Fibroblast of lung (primary cell): ENCODE data around the gene ADCY3. TPM values are rescaled to one million over a fixed set of nuclear protein-coding genes. Genes with fewer than 3 reads are reported as not detected.

Source experiments
- DNase-seq, 2 donors: peaks; one replicate each; pipeline versions ENCODE4 v3.0.0 to v3.0.0-alpha.2; 2010; ENCODE audit warnings: low read depth in 2 of 2
- H2AFZ ChIP-seq: 2 replicates; pipeline ENCODE4 v1.5.1; 2012; ENCODE audit warnings: low read length, control low read depth, inconsistent platforms
- H3K27ac ChIP-seq: 2 replicates; pipeline ENCODE4 v1.5.1; 2011; ENCODE audit warnings: low read length, control low read depth; ENCODE audit not compliant: insufficient read depth
- H3K27me3 ChIP-seq: 2 replicates; pipeline ENCODE4 v1.5.1; 2011; ENCODE audit warnings: mild to moderate bottlenecking, low read length; ENCODE audit not compliant: control insufficient read depth, insufficient read depth
- H3K36me3 ChIP-seq: 2 replicates; pipeline ENCODE4 v1.5.1; 2011; ENCODE audit warnings: low read length; ENCODE audit not compliant: control insufficient read depth, insufficient read depth
- H3K4me1 ChIP-seq: 2 replicates; pipeline ENCODE4 v1.5.1; 2011; ENCODE audit warnings: low read length; ENCODE audit not compliant: control insufficient read depth, insufficient read depth; ENCODE audit errors: extremely low read depth
- H3K4me2 ChIP-seq: 2 replicates; pipeline ENCODE4 v1.5.1; 2011; ENCODE audit warnings: low read length, control low read depth; ENCODE audit not compliant: insufficient read depth; ENCODE audit errors: extremely low read depth
- H3K4me3 ChIP-seq, 4 experiments: fragments of 200-600 bp in 1 of 4; sonication (generic) in 1 of 4; replicated peaks in 1 of 4; 2 replicates each; pipeline ENCODE4 v1.5.1; 2011 to 2016; ENCODE audit warnings: low read length in 4 of 4, low read depth in 3 of 4, mild to moderate bottlenecking in 3 of 4, control low read depth in 2 of 4, inconsistent platforms in 1 of 4, mixed read lengths in 1 of 4; ENCODE audit not compliant: insufficient read depth in 1 of 4; ENCODE audit errors: control extremely low read depth in 1 of 4
- H3K79me2 ChIP-seq: 2 replicates; pipeline ENCODE4 v1.5.1; 2012; ENCODE audit warnings: mild to moderate bottlenecking, low read length, inconsistent platforms; ENCODE audit not compliant: control insufficient read depth, insufficient read depth
- H3K9ac ChIP-seq: 2 replicates; pipeline ENCODE4 v1.5.1; 2011; ENCODE audit warnings: mild to moderate bottlenecking, low read length, control low read depth; ENCODE audit not compliant: insufficient read depth
- H3K9me3 ChIP-seq: 2 replicates; pipeline ENCODE4 v1.5.1; 2012; ENCODE audit warnings: low read depth, low read length; ENCODE audit not compliant: control insufficient read depth, insufficient read depth
- H4K20me1 ChIP-seq: 2 replicates; pipeline ENCODE4 v1.5.1; 2011; ENCODE audit warnings: low read length; ENCODE audit not compliant: control insufficient read depth, insufficient read depth; ENCODE audit errors: extremely low read depth
- CTCF ChIP-seq, 2 donors: IDR thresholded peaks in 1 of 2; conservative IDR thresholded peaks in 1 of 2; 1 replicate in 1 of 2; 2 replicates in 1 of 2; pipeline ENCODE4 v1.5.1; 2011 to 2012; ENCODE audit warnings: low read length in 2 of 2, control low read depth in 1 of 2, inconsistent platforms in 1 of 2, low read depth in 1 of 2, mild to moderate bottlenecking in 1 of 2
- EZH2 ChIP-seq: IDR thresholded peaks from 2 replicates; pipeline ENCODE4 v1.5.1; 2012; ENCODE audit warnings: low read length, control low read depth, mild to moderate bottlenecking; ENCODE audit errors: missing control alignments
- polyA plus RNA-seq, 2 donors: library from polyadenylated mRNA; depleted of rRNA in 1 of 2; stranded (reverse) in 1 of 2; unstranded in 1 of 2; fragments of >200 nt; gene quantifications; 2 replicates each; pipeline ENCODE4 v1.2.1, GENCODE V29; 2011 to 2012; ENCODE audit warnings: missing spikeins in 1 of 2
- total RNA-seq: library from RNA; depleted of rRNA; stranded (reverse); fragments of >200 nt; gene quantifications from 2 replicates; pipeline ENCODE4 v1.2.1, GENCODE V29; 2014

The ADCY3 gene
- total and polyA plus RNA-seq, 2 donors (not counting 1 experiment from before 2014, with no cell fraction given) = 33.0 to 90.2 TPM

GRCh38 chr2:24821433-24821891 is 98.6 kb downstream of the ADCY3 start:
- no peaks in the 10 kb centered on the region for H4K20me1 ChIP-seq
- H3K4me3 ChIP-seq = no peak overlapping the region
- H2AFZ ChIP-seq = no peak overlapping the region
- H3K79me2 ChIP-seq = peaks cover 2% of the 10 kb centered on the region
- H3K9me3 ChIP-seq = no peaks in the 10 kb centered on the region
- peaks cover 2% of the 10 kb centered on the region for H3K4me1 ChIP-seq
- H3K27ac ChIP-seq = no peak overlapping the region
- DNase-seq = no peak
- peaks cover 26% of the 10 kb centered on the region for H3K36me3 ChIP-seq
- H3K9ac ChIP-seq = no peak overlapping the region
- H3K4me2 ChIP-seq = no peak overlapping the region
- TF ChIP-seq CTCF (conservative IDR thresholded peaks at IDR 0.05 in 1 of 2, IDR thresholded peaks at IDR 0.05 in 1 of 2; ENCODE audit: low read depth in 1 of 2, low read length in 2 of 2) (no peak), EZH2 (no peak)
- H3K27me3 ChIP-seq = no peaks in the 10 kb centered on the region

- Histone ChIP-seq H3K36me3 (peaks cover 26% of the 10 kb centered on the region), H3K79me2 (peaks cover 2% of the 10 kb centered on the region), H2AFZ (no peak overlapping the region), H4K20me1 (no peaks in the 10 kb centered on the region), H3K4me1 (peaks cover 2% of the 10 kb centered on the region), H3K4me2 (no peak overlapping the region), H3K9me3 (no peaks in the 10 kb centered on the region), H3K27me3 (no peaks in the 10 kb centered on the region), H3K4me3 (no peak overlapping the region), H3K9ac (no peak overlapping the region), H3K27ac (no peak overlapping the region)
- no peak for TF ChIP-seq EZH2
- TF ChIP-seq CTCF (conservative IDR thresholded peaks at IDR 0.05 in 1 of 2, IDR thresholded peaks at IDR 0.05 in 1 of 2; ENCODE audit: low read depth in 1 of 2, low read length in 2 of 2) = no peak
- no peak for DNase-seq
These were observed 99.2 kb downstream of the ADCY3 start for GRCh38 chr2:24820598-24821432.

- H3K4me3 ChIP-seq = no peak overlapping the region
- TF ChIP-seq EZH2 (no peak), CTCF (conservative IDR thresholded peaks at IDR 0.05 in 1 of 2, IDR thresholded peaks at IDR 0.05 in 1 of 2; ENCODE audit: low read depth in 1 of 2, low read length in 2 of 2) (no peak)
- H3K4me1 ChIP-seq = peaks cover 2% of the 10 kb centered on the region
- H3K27ac ChIP-seq = no peak overlapping the region
- H3K4me2 ChIP-seq = no peak overlapping the region
- no peak overlapping the region for H3K9ac ChIP-seq
- DNase-seq = no peak
- H2AFZ ChIP-seq = no peak overlapping the region
- H3K79me2 ChIP-seq = peaks cover 5% of the 10 kb centered on the region
- H3K36me3 ChIP-seq = peaks cover 26% of the 10 kb centered on the region
- H4K20me1 ChIP-seq = no peaks in the 10 kb centered on the region
- H3K9me3 ChIP-seq = no peaks in the 10 kb centered on the region
- H3K27me3 ChIP-seq = no peaks in the 10 kb centered on the region
These were observed 99.9 kb downstream of the ADCY3 start for GRCh38 chr2:24820175-24820513.
